ENCODE results near the gene TOP1.

GRCh38 chr20:41142919-41143318 is 114.3 kb downstream of the TOP1 start:
- TF ChIP-seq CTCF (IDR thresholded peaks at IDR 0.05) (no peak), POLR2A (IDR thresholded peaks at IDR 0.05; ENCODE audit: low read depth) (no peak)
